A673 (cell line): Measurements from ENCODE around the gene MED22. TPM values are rescaled to one million over a fixed set of nuclear protein-coding genes. Genes with fewer than 3 reads are reported as not detected.

Experiments used
- BruUV-seq: library from RNA; stranded (reverse); fragments of 400-500 nt; replicated peaks from 2 replicates; lab custom pipeline; 2021; lab: Mats Ljungman, UMichigan
- CTCF ChIA-PET: fragments of 300-600 bp; sonication (Branson Sonifier 250); formaldehyde crosslinking; loops from one replicate; lab custom pipeline; 2022; ENCODE audit warnings: antibody characterized with exemption; lab: Charles Lee
- POLR2A ChIA-PET: fragments of 300-600 bp; sonication (Branson Sonifier 250); formaldehyde crosslinking; loops from one replicate; lab custom pipeline; 2022; ENCODE audit warnings: antibody characterized with exemption; ENCODE audit not compliant: low non-redundant PET; lab: Charles Lee
- DNase-seq: peaks from one replicate; pipeline ENCODE4 v3.0.0-alpha.2; 2015; ENCODE audit warnings: low spot score
- H3K27ac ChIP-seq: fragments of 200-600 bp; sonication (generic); 2 replicates; pipeline ENCODE4 v1.5.1; 2016; ENCODE audit warnings: mixed run types, low read depth, mild to moderate bottlenecking, mixed read lengths, antibody characterized with exemption, low read length; ENCODE audit not compliant: poor library complexity, severe bottlenecking
- H3K27me3 ChIP-seq: fragments of 200-600 bp; sonication (generic); replicated peaks from 2 replicates; pipeline ENCODE4 v1.6.1; 2017; ENCODE audit warnings: mixed run types, low read depth, mild to moderate bottlenecking, mixed read lengths, antibody characterized with exemption, low read length; ENCODE audit not compliant: insufficient read depth, poor library complexity
- H3K36me3 ChIP-seq: fragments of 200-600 bp; sonication (generic); 2 replicates; pipeline ENCODE4 v1.6.1; 2016; ENCODE audit warnings: mixed run types, mild to moderate bottlenecking, mixed read lengths, antibody characterized with exemption, low read length; ENCODE audit not compliant: insufficient read depth, poor library complexity, severe bottlenecking
- H3K4me1 ChIP-seq: fragments of 200-600 bp; sonication (generic); 2 replicates; pipeline ENCODE4 v1.6.1; 2017; ENCODE audit warnings: mixed run types, mild to moderate bottlenecking, mixed read lengths, antibody characterized with exemption, low read length; ENCODE audit not compliant: insufficient read depth, poor library complexity, severe bottlenecking
- H3K4me3 ChIP-seq: fragments of 200-600 bp; sonication (generic); 2 replicates; pipeline ENCODE4 v1.5.1; 2016; ENCODE audit warnings: low read depth, mixed run types, mild to moderate bottlenecking, mixed read lengths, low read length; ENCODE audit not compliant: poor library complexity, severe bottlenecking
- H3K9me3 ChIP-seq: fragments of 200-600 bp; sonication (generic); 2 replicates; pipeline ENCODE4 v1.6.1; 2016; ENCODE audit warnings: mixed run types, low read depth, mild to moderate bottlenecking, mixed read lengths, antibody characterized with exemption, low read length; ENCODE audit not compliant: poor library complexity, severe bottlenecking
- EZH2 ChIP-seq: fragments of 200-600 bp; sonication (generic); IDR thresholded peaks from 2 replicates; pipeline ENCODE4 v1.6.1; 2017; ENCODE audit warnings: borderline replicate concordance, low read depth, mild to moderate bottlenecking, mixed read lengths, antibody characterized with exemption, low read length; ENCODE audit not compliant: poor library complexity, severe bottlenecking
- intact Hi-C: fragments of 100-400 bp; cut with micrococcal nuclease; formaldehyde crosslinking; loops from one replicate; pipeline ENCODE4 v1.10.0; 2022; ENCODE audit not compliant: unreplicated experiment
- total RNA-seq: library from RNA; stranded (reverse); gene quantifications from 2 replicates; pipeline ENCODE4 v1.2.3, GENCODE V29; 2021
- TF ChIP-seq, protein P1 (sequence below): fragments of 300-800, 200-600 bp; sonication (generic); conservative IDR thresholded peaks from 2 replicates; pipeline ENCODE4 v1.5.1; 2017; ENCODE audit warnings: low read depth, mild to moderate bottlenecking, antibody characterized with exemption, low read length, moderate library complexity, mixed read lengths

Gene MED22
- total RNA-seq, 1 experiment from 2014 or later, result 46.2 TPM

DNA sequence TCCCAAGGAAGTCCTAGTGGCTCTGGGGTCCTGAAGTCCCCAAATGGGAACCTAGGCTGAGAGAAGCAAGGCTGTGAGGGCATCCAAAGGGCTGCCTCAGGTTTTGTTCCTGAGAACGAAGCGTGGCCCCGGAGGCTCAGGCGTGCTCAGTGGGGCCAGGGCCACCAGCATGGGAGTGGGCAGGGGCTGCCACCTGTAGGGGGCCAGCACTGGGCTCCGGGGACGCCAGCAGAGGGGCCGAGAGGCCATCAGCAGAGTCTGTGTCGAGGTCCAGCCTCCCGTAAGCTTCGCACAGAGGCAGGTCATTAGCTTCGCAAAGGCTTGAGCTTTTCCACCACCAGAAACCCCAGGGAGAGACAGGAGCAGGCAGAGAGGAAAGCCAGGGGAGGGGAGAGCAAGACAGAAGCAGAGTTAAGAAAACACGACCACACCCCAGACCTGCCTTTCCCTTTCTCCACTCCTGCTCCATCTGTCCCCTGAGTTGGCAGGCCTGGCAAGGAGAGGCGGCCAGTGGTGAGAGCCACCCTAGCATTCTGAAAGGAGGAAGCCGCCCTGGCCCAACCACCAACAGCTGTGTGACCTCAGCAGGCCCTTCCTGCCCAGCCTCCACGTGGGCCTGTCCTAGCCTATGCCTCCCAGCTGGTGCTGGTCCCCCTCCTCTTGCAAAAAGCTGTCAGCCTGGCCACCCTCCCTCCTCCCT lies 6.4 kb downstream of the MED22 start:
- BruUV-seq, result no TSS peak
- TF ChIP-seq, protein P1, sequence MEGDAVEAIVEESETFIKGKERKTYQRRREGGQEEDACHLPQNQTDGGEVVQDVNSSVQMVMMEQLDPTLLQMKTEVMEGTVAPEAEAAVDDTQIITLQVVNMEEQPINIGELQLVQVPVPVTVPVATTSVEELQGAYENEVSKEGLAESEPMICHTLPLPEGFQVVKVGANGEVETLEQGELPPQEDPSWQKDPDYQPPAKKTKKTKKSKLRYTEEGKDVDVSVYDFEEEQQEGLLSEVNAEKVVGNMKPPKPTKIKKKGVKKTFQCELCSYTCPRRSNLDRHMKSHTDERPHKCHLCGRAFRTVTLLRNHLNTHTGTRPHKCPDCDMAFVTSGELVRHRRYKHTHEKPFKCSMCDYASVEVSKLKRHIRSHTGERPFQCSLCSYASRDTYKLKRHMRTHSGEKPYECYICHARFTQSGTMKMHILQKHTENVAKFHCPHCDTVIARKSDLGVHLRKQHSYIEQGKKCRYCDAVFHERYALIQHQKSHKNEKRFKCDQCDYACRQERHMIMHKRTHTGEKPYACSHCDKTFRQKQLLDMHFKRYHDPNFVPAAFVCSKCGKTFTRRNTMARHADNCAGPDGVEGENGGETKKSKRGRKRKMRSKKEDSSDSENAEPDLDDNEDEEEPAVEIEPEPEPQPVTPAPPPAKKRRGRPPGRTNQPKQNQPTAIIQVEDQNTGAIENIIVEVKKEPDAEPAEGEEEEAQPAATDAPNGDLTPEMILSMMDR, result no peak
- no peak for TF ChIP-seq EZH2
- Histone ChIP-seq H3K27ac (no peak overlapping the region), H3K9me3 (no peaks in the 10 kb centered on the region), H3K4me1 (peaks cover 8% of the 10 kb centered on the region), H3K4me3 (no peak overlapping the region), H3K27me3 (no peaks in the 10 kb centered on the region), H3K36me3 (peaks cover 66% of the 10 kb centered on the region)
- CTCF ChIA-PET, result interaction anchor here (0.5 kb wide), 1 partner anchor 23 kb away, joined by 7 read pairs; no protein-coding TSS in a partner anchor
- POLR2A ChIA-PET, result no interaction called here
- no peak for DNase-seq
- intact Hi-C loops, result no loop called here

GRCh38 chr9:133340916-133341315 lies 7.0 kb downstream of the MED22 start:
- no peak for DNase-seq
- peaks cover 3% of the 10 kb centered on the region for H3K4me1 ChIP-seq
- no peak overlapping the region for H3K27ac ChIP-seq
- peaks cover 63% of the 10 kb centered on the region for H3K36me3 ChIP-seq
- ChIA-PET CTCF (no interaction called here), POLR2A (no interaction called here)
- no TSS peak for BruUV-seq
- no peak for TF ChIP-seq EZH2
- TF ChIP-seq, protein P1, result no peak
- no peaks in the 10 kb centered on the region for H3K27me3 ChIP-seq
- intact Hi-C loops, result no loop called here
- H3K9me3 ChIP-seq, result no peaks in the 10 kb centered on the region
- H3K4me3 ChIP-seq, result no peak overlapping the region

- intact Hi-C loops, result no loop called here
- CTCF ChIA-PET, result no interaction called here
Measured at GRCh38 chr9:133340256-133340655, 7.7 kb downstream of the MED22 start.

More at GRCh38 chr9:133340256-133340655, 7.7 kb downstream of the MED22 start:
- no peak for DNase-seq
- Histone ChIP-seq H3K36me3 (peaks cover 56% of the 10 kb centered on the region), H3K4me3 (no peak overlapping the region), H3K27me3 (no peaks in the 10 kb centered on the region), H3K9me3 (no peaks in the 10 kb centered on the region), H3K4me1 (peaks cover 5% of the 10 kb centered on the region), H3K27ac (no peak overlapping the region)
- TF ChIP-seq, protein P1, result no peak
- no peak for TF ChIP-seq EZH2
- POLR2A ChIA-PET, result no interaction called here
- BruUV-seq, result no TSS peak
